Epidermal melanocyte (primary cell): ENCODE measurements around the gene VAMP5.
A peak's percentile ranks its signal among the peaks of the same experiment; 100 is the strongest.
"Not testable (repeated sequence)": the region's sequence is repeated elsewhere in the genome, so short reads cannot be mapped to it uniquely, and the experiment has no call there.

Experiments used
- DNase-seq: peaks from one replicate; pipeline ENCODE4 v3.0.0; 2011; ENCODE audit warnings: low spot score; ENCODE audit not compliant: insufficient read length

Gene VAMP5

GRCh38 chr2:85600951-85601770, 16.9 kb downstream of the VAMP5 start:
- DNase-seq: no peak

GRCh38 chr2:85601771-85602475, 17.7 kb downstream of the VAMP5 start:
- no peak for DNase-seq

GRCh38 chr2:85602476-85603234, 18.4 kb downstream of the VAMP5 start, which contains the start of gene TMEM150A:
TMEM150A (minus strand) TSS chr2:85602698; CDS start chr2:85601948, 750 bp downstream.
- peak; percentile 90 for DNase-seq

- DNase-seq: not testable (repeated sequence)
These were observed 19.9 kb downstream of the VAMP5 start for GRCh38 chr2:85604133-85604444.

GRCh38 chr2:85604568-85605339, 20.5 kb downstream of the VAMP5 start:
- DNase-seq: no peak

GRCh38 chr2:85605406-85606115, 21.3 kb downstream of the VAMP5 start:
- no peak for DNase-seq

GRCh38 chr2:85606116-85606455, 21.9 kb downstream of the VAMP5 start:
- DNase-seq: no peak

GRCh38 chr2:85607268-85608215, 23.3 kb downstream of the VAMP5 start:
- DNase-seq: no peak

- no peak for DNase-seq
These were observed 27.0 kb downstream of the VAMP5 start for GRCh38 chr2:85611217-85611704.

- DNase-seq: peak; percentile 90
These were observed 27.7 kb downstream of the VAMP5 start, which contains the start of gene C2orf68 for GRCh38 chr2:85611705-85612587. C2orf68 (minus strand) TSS chr2:85612066; CDS start chr2:85611984, 82 bp downstream.

- no peak for DNase-seq
These were observed 29.7 kb downstream of the VAMP5 start for GRCh38 chr2:85613717-85614515.

- DNase-seq: not testable (repeated sequence)
These were observed 30.5 kb downstream of the VAMP5 start for GRCh38 chr2:85614757-85615156.

- no peak for DNase-seq
These were observed 31.1 kb downstream of the VAMP5 start for GRCh38 chr2:85615413-85615728.

- DNase-seq: not testable (repeated sequence)
These were observed 33.5 kb downstream of the VAMP5 start for GRCh38 chr2:85617723-85618122.

GRCh38 chr2:85619617-85620016, 35.4 kb downstream of the VAMP5 start:
- DNase-seq: no peak

- DNase-seq: no peak
These were observed 37.1 kb downstream of the VAMP5 start for GRCh38 chr2:85621338-85621737.

GRCh38 chr2:85623991-85624390, 39.8 kb downstream of the VAMP5 start:
- DNase-seq: no peak

GRCh38 chr2:85628658-85629057, 44.4 kb downstream of the VAMP5 start:
- DNase-seq: no peak
